OCI-M1 (cell line): ENCODE measurements around the gene UBXN11.
A peak's percentile ranks its signal among the peaks of the same experiment; 100 is the strongest.
"Not testable (repeated sequence)": the region's sequence is repeated elsewhere in the genome, so short reads cannot be mapped to it uniquely, and the experiment has no call there.

ENCODE experiments used
- DNase-seq: peaks from one replicate; lab custom pipeline; 2025; lab: John Stamatoyannopoulos, UW

The UBXN11 gene

DNA sequence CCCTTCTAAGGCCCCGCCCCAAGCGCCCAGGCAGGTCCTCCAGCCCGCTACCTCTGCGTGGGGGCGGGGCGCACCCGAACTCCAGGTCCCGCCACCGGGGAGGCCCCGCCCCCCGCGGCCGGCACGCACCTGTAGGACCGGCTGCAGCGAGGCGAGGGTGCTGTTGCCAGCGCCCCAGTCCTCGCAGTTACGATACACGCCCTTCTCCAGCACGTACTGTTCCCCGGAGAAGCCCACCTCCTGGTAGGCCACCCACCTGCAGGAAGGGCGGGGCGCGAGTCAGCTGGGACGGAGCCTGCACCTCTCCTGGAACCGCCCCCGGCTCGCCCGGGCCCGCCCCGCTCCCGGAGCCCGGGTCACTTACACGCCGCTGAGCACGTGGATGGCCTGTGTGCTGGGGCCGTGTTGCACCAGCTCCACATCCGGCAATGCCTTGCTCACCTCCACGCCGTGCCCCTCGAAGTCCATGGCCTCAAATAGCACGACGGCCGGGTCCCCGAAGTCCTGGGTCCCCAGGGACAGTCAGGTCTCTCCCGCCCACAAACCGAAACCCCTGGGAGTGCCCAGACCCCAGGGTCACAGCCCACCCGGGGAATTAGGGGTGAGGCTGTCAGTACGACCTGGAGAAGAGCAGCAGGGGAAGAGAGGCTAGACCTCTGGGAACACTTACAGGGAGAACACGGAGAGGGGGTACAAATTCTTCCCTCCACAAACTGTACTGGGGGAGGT, 30.2 kb upstream of the UBXN11 start:
- peak; percentile 62 for DNase-seq

DNA sequence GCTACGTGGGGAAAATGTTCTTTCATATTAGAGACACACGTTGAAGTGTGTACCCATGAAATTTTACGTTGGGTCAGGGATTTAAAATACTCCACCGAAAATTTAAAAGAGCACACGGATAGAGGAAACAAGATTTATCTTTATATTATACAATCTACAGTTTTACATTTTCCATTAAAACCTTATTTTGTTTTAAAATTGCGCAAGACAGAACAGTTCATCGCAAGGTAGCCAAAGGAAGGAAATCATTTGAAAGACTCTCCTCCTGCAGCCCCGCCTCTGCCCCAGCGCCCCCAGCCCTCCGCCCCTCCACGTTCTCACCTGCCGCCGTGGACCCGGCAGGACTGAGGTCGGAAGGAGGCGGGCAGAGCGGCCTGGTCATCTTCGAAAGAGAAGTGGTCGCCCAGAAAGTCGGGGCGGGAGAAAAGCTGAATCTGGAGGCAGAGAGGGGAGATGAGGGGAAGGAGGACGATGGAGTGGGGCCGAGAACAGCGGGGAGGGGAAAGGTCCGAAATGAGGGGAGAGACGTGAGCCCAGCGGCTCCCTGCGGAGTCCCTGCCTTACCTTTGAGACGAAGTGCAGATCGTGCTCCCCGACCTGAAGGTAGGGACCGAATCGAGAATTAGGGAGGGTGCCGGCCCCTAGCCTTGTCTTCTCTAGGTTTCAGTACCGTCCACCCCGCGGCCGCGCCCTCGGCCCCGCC, 29.5 kb upstream of the UBXN11 start:
- no peak for DNase-seq

DNA sequence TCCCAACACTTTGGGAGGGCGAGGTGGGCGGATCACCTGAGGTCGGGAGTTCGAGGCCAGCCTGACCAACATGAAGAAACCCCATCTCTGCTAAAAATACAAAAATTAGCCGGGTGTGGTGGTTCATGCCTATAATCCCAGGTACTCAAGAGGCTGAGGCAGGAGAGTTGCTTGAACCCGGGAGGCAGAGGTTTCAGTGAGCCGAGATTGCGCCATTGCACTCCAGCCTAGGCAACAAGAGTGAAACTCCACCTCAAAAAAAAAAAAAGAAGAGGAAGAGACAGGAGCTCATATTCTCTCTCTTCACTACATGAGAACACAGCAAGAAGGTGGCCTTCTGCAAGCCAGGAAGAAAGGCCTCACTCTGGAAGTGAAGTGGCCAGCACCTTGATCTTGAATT, 26.9 kb upstream of the UBXN11 start:
- DNase-seq, result not testable (repeated sequence)

DNA sequence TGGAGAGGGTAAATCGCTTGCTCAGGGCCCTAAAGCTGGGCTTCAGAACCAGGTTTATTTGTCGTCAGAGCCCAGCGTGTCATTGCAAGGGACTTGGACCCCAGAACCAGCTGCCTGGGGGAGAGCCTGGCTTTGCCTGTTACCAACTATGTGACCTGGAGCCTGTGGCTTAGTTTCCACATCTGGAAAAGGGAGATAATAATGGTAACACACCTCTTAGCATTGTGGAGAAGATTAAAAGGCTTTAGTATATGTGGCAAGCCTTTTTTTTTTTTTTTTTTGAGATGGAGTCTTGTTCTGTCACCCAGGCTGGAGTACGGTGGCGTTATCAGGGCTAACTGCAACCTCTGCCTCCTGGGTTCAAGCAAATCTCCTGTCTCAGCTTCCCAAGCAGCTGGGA, 23.8 kb upstream of the UBXN11 start:
- no peak for DNase-seq

DNA sequence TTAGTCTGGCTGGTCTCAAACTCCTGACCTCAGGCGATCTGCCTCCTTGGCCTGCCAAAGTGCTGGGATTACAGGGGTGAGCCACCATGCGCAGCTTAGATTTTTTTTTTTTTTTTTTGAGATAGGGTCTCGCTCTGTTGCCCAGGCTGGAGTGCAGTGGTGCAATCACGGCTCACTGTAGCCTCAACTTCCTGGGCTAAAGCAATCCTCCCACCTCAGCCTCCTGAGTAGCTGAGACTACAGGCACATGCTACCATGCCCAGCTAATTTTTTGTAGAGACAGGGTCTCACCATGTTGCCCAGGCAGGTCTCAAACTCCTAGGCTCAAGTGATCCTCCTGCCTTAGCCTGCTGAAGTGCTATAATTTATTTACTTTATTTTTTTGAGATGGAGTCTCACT, 22.9 kb upstream of the UBXN11 start:
- not testable (repeated sequence) for DNase-seq

DNA sequence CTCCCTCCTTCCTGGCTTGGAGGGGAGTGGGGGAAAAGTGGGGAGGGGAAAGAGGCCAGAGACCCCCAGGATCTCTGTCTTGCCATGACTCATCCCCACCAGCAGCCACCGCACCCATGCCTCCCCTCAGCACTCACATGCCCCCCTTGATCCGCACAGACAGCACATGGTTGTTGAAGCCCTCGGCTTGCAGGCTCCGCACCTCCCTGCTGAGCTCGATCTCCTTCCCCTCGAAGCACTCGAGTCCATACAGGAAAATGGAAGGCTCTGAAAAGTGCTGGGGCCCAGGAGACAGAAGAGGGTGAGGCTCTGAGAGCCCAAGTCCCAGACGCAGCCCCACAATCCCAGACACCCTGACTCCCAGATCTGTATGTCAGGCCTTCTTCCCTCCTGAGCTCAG, 22.2 kb upstream of the UBXN11 start:
- no peak for DNase-seq

DNA sequence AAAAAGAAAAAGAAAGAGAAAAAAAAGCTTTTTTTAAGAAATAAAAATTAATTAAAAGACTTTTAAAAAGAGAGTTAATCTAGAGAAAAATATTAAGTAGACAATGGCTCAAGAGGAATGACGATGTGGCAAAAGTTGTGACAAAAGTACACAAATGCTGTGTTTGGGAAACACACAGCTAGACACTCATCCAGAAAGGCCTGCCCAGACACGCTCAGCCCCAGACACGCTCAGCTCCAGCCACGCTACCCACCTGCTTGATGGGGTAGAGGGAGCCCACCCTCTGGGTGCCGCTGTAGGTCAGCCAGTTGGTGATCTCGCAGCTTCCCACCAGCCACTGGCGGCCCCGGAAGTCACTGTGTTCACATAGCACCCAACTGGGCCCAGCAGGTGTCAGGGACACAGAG, 21.5 kb upstream of the UBXN11 start:
- DNase-seq, result peak; percentile 23

DNA sequence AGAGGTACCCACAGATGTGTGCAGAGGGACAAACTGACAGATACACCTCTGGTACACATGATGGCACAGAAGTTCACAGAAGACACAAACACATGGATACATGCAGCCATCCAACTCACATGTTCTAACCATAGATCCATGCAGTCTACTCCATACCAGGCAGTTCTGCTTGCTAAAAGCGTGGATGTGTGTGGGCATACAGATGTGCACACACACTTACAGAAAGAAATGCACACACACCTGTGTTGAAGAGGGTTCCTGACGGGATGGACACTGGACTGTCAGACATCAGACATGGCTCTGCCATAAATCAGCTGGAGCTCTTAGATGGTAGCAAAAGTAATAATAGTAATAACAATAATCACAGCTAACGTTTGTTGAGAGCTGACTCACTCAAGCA, 18.1 kb upstream of the UBXN11 start:
- no peak for DNase-seq

DNA sequence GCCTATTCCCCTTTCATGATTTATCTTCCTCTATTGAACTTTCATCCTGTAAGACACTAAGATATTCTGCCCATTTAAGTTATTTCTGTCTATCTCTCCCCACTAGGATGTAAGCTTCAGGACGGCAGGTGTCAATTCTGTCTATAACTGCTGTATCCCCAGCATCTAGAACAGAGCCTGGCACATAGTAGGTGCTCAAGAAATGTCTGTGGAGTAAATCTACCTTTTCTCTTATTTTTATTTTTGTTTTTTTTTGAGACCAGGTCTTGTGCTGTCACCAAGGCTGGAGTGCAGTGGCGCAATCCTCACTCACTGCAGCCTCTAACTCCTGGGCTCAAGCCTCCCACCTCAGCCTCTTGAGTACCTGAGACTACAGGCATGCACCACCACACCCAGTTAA, 16.9 kb upstream of the UBXN11 start:
- no peak for DNase-seq

DNA sequence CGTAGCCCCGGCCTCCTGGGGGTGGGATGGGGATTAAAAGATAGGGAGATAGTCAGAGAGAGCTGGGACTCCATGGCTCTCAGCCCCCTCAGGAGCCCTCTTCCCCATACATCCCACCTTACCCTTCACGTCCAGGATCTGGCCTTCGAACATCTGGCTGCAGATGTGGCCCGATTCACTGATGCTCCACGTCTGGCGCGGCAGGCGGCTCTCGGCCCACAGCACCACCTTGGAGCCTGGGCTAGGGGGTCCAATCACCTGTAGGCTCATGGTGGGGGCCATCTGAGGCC, 15.6 kb upstream of the UBXN11 start:
- no peak for DNase-seq

DNA sequence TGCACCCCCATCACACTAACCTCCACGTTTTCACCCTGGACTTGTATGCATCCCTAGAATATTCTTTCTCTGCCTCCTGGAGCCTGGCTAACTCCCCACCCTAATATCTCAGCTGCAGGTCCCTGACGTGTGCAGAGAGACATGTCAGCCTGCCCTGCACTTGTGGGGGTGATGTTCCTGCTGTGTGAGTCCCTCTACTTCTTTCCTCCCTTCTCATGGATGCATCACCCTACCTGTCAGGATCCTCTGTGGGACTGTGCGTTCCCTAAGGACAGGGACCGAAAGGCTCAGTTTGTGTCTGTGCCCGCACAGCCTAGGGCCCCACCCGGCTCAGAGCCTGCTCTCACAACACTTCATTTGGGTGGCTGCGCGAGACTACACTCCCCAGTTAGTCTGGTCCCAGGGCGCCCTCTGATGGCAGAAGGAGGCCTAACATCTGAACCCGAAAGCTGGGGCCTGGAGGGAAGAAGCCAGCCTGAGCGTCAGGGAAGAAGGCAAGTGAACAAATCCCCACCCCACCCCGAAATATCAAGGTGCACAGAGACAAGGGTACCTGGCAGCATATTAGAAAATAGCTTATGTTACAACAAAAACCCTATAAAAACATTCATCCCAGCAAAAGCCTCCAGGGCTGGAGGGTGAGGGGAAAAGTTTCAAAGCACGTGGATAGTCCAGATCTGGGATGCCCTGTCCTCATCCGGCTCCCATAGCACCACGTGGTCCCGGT, 15.0 kb upstream of the UBXN11 start:
- peak; percentile 93 for DNase-seq

DNA sequence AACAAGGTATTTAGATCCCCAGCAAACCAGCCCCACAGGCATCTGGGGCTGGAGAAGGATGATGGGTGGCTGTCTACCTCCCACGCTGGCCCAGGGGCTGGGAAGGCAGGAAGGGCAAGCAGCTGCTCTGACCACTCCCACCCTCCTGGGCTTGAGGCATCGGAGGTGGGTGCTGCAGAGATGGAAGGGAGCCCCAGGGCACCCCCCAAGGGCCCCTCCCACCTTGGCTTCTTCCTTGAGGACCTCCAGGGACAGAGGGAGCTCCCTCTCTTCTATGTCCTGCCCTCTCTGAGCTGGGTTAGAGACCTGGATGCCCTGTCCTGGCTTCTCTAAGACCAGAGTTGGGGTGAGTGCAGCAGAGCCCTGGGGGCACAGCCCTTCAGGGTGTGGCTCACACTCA, 14.5 kb upstream of the UBXN11 start:
- no peak for DNase-seq

DNA sequence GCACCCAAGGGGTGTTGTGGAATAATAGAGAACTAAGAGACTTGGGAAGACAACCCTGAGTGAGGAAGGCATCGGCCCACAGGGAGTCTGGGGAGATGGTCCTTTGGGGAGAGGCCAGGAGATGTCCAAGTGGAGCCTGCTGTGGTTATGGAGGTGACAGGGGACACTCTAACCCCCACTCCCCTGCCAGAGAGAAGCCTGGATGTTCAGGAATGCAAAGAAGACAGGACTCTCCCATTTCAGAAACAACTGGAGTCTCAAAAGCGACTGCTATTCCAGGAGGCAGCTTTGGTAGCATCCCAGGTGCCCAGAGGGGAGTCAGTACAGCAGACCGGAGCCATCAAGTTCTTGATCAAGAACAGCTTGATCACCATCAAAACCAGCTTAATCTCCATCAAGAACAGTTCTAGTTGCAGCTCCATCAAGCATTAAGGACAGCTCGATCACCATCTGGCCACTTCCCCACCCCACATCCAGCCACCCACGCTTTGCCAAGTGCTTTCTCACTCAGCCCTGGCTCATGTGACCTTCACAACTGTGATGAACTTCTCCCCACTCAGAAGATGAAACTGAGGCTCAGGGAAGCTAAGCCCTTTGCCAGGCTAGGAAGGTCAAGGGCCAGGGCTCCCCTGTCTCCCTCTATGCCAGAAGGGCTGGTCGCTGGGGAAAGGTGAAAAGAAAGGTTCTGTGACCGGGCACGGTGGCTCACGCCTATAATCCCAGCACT, 12.1 kb upstream of the UBXN11 start:
- DNase-seq, result peak; percentile 16

DNA sequence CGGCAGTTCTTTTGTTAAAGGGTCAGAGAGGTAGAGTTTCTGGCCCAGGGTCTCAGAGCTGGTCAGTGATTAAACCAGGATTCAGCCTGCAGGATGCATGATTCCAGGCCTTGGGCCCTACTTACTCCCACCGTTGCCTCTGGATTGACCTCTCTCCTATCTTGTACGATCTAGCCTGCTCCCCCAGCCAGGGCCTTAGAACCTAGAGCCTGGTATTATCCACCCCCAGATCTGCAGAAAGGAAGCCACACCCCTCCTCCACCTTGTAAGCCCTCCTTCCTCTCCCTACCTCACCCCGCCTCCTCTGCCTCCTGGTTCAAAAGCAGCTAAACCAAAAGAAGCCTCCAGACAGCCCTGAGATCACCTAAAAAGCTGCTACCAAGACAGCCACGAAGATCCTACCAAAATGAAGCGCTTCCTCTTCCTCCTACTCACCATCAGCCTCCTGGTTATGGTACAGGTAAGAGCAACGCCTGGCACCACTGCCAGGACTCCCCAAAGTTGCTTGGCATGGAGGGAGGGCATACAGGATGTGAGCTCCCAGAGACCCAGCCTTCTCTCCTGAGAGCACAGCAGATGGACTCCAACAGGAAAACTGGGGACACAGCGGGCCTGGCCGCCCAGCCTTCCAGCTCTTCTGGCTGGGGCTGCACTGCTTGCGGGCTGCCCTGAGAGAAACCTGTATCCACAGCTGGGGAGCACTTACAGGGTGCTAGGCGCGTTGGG, 11.3 kb upstream of the UBXN11 start, which contains the start of gene CD52:
CD52 (plus strand) TSS at position 347 of the 726 bp plus-strand sequence; CDS start at position 407, 60 bp downstream.
- DNase-seq, result peak; percentile 38

DNA sequence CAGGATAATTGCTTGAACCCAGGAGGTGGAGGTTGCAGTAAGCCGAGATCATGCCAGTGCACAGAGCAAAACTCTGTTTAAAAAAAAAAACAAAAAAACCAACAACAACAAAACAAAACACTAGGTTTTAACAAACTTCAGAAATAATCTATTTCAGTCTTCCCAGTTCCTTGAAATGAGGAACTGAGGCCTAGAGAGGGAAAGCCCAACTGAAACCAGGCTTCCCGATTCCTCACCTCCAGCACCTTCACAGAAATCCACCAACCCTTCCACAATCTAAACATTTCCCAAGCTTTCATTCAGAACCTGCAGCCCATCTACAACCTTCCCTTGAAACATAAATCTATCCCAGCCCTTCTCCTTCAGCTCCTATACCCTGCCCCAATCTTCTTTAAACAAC, 10.7 kb upstream of the UBXN11 start:
- no peak for DNase-seq

DNA sequence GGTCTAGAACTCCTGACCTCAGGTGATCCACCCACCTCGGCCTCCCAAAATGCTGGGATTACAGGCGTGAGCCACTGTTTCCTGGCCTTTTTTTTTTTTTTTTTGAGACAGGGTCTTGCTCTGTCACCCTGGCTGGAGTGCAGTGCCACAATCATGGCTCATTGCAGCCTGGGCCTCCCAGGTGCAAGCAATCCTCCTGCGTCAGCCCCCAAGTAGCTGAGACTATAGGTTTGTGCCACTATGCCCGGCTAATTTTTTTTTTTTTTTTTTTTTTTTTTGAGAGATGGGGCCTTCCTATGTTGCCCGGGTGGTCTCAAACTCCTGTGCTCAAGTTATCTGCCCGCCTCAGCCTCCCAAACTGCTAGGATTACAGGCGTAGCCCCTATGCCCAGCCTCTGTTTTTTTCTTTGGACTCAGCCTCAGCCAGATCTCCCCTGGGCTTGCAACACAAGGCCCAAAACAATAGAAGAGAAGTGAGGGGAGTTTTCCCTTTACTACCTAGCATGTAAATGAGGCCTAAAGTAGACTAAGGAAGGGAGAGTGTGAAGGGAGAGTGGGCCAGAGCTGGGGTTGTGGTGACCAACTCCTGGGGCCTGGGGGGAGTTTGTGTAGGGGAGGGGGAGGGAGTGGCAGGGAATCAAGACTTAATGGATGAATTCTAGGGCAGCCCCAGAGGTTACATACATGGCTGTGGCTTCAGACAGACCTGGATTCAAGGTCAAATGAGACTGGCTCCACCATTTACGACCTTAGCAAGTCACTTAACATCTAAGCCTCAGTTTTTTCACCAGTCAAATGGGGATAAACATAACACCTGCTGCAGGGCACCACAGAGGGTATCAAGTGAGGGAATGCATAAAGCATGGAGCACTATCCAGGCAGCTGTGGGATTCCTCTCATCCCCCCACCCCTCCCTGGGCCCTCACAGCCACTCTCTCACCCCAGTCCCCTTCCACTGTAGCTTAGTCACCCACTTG, 9.7 kb upstream of the UBXN11 start:
- no peak for DNase-seq

DNA sequence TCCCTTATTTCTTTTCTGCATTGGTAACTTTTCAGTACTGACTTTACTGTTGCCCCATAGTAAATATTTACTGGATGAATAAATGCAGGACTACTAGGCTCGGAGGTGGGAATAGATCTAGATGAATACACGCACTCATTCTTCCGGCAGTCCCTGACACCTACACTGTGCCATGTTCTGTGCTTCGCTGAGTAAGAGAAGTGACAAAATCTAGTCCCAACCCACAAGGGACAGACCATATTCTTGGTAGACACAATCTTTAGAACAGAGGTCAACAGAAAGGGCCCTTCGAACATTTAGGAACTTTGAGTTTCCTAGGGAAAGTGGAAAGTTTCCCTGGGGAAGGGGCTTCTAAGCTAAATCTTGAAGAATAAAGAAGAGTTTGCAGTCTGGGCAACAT, 8.1 kb upstream of the UBXN11 start:
- DNase-seq, result no peak

DNA sequence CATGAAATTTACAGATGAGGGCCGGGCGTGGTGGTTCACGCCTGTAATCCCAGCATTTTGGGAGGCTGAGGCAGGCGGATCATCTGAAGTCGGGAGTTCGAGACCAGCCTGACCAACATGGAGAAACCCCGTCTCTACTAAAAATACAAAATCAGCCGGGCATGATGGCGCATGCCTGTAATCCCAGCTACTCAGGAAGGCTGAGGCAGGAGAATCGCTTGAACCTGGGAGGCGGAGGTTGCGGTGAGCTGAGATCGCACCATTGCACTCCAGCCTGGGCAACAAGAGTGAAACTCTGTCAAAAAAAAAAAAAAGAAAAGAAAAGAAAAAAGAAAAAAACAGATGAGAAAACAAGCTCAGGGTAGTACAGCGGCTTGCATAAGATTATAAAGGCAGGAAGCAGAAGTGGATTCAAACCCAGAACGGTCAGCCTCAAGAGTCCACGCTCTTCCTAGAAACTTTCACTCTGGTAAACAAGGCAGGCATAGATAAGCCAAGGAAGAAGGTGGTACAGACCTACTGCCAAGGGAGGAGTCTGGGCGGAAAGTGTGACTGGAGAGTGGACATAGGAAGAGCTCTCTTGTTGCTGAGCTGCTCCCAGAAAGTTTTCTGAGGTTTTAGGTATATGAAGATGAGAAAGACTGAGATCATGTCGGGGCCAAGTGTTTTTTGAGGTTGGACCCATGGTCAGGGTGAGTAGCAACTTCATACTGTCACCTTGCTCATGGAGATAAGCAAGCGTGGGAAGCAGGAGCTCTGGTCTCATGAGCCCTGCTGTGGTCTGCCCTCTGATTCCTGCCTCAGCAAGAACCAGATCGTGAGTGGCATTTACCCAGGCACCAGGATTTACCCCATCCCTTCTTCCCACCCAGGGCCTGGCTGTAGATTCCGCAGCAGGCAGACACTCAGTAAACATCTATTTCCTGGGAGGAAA, 1.8 kb upstream of the UBXN11 start:
- peak; percentile 67 for DNase-seq

DNA sequence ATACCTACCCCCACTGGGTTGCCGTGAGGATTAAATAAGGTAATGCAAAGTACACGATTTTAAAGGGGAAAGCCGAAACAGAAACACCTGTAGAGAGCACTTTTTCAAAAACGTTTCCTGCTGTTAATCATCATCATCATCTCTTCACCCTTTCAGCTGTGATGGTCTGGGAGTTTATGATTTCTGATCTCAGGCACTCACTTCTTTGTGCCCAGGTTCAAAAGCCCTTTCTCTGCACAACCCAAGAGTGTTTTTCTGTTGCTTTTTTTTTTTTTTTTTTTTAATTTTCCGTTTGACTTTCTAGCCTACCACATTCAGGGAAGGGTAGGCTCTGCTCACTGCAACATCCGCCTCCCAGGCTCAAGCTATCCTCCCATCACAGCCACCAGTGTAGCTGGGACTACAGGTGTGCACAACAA, 936 bp upstream of the UBXN11 start:
- no peak for DNase-seq
